NCI-H2171 (cell line): ENCODE results near the gene CXCL12.
A peak's percentile ranks its signal among the peaks of the same experiment; 100 is the strongest.

Experiments
- DNase-seq: peaks from one replicate; lab custom pipeline; 2025; lab: John Stamatoyannopoulos, UW

Gene CXCL12

GRCh38 chr10:44399659-44400451, 15.0 kb upstream of the CXCL12 start:
- DNase-seq = no peak

DNA sequence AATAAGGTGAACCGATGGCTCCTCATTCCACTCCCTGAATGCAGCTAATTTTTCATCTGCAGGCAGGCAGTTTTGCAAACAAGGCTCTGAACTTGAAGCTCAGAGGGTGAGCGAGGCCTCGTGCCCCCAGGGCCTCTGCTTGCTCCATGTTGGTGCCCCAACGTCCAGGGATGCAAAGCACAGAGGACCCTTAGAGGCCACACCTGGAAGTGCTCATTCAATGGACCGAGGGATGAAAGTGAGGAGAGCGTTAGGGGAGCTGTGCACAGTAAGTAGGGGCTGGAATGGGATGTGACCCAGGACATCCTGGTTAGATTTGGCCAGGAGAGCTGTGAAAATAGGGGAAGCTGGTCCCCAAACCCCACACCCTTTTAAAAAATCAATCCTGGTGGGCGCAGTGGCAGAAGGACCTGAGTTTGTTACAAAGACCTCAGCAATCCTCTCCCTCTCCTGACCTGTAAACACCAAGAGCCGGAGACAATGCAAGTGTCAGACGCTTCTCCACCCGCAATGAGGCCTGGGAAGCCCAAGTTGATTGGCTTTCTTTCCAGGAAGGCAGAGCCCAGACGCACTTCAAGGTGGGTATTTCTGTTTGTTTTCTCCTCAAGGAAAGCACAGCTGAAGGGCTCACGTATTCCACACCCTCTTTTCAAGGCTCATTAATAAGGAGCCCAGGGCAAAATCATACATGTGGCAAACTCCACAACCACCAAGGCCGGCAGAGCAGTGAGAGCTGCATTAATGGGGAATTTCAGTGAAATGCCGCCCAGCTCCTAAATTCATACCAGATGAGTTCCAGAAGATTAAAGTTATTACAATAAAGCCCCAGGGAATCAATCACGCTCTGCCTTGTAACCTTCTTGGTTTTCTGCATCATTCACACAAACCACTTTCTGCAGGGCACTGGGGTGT, 14.1 kb upstream of the CXCL12 start:
- DNase-seq = no peak

DNA sequence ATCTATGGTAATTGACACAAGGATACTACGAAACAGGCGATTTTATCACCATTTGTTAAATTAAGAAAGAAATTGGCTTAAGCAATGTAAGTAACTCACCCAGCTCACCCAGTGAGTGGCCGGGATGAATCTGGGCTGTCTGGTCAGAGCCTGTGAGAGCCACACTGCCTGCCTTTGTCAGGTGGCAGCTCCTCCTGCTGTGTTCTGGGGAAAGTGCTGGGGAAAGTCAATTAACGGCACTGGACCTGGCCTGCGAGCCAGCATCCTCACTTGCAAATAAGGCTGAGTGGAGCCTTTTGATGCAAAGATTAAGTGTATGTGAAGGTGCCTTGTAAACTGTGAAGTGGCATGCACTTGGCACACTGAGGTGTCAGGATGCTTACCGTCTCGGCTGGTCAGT, 13.4 kb upstream of the CXCL12 start:
- no peak for DNase-seq

DNA sequence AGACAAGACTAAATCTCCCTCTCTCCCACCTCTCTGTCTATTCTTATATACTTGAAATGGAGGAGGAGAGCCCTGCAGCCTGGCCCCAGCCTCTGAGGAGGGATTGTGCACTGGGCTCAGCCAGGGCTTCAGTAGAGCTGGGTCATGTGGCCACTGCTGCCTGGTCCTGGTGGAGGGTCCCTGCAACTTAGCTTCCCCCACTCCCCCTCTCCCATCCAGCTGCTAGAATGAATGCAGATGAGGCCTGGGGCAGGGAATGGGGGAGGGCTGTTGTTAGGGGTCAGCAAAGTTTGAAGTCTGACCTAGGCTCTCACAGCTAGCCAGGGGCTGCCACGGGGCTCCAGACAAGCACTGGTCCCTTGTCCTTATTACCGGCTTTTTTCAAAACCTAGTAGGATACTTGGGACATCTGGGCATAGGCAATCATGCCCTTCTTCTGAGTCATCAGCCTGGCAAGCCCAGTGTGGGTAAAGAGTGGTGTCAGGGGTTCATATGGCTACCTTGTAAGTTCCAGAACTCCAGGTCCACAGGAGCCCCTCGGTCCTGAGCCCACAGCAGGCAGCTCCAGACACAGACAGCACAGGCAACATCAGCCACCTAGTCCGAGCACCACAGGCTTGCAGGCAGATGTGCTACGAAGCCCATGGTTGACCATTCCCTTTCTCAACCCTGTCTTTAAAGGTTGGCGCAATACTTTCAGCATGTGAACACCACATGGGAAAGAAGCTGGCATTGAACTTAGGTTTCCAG, 12.8 kb upstream of the CXCL12 start:
- DNase-seq = no peak

DNA sequence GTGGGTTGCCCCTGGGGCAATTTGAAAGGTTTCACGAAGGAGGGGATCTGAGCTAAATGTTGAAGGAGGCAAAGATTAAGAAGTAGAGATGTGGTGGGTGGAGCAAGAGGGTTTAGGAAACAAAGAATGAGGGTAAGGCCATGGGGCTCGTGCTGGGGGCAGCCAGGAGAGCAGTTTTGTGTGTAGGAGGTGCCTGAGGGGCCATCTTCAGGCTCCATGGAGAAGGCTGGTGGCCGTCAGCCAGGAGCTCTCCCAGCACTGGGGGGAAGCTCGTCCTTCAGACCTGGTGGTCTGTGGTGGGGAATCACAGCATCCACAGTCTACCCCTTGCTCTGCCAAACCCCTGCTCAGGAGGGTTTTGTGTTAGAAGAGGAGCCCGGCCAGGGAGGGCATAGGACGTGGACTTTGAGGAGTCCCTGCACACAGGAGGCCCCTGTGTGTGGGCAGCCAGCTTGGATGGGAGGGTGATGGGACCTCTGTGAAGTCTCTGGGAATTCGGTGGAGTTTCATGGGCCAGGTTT, 11.8 kb upstream of the CXCL12 start:
- no peak for DNase-seq

- DNase-seq = no peak
Observed at GRCh38 chr10:44395902-44396670, 11.2 kb upstream of the CXCL12 start.

DNA sequence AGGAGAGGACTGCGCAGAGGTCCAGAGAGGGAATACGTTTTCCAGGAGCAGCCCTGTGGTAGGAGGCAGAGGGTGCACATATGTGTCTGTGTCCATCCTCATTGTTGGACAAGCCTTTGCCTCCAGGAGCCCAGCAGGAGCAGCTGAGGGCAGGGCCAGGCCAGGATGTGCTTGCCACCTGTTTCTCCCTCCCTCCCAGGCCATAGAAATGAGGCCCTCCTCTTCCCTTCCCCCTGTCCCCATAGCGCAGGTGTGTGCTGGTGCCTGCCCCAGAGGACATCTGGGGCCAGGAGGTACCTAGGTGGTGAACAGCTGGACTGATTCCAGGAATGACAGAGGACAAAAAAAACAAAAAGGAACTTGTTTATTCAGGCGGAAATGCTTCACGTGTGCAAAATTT, 10.5 kb upstream of the CXCL12 start:
- DNase-seq = peak; percentile 76

GRCh38 chr10:44394696-44395381, 9.9 kb upstream of the CXCL12 start:
- DNase-seq = no peak

DNA sequence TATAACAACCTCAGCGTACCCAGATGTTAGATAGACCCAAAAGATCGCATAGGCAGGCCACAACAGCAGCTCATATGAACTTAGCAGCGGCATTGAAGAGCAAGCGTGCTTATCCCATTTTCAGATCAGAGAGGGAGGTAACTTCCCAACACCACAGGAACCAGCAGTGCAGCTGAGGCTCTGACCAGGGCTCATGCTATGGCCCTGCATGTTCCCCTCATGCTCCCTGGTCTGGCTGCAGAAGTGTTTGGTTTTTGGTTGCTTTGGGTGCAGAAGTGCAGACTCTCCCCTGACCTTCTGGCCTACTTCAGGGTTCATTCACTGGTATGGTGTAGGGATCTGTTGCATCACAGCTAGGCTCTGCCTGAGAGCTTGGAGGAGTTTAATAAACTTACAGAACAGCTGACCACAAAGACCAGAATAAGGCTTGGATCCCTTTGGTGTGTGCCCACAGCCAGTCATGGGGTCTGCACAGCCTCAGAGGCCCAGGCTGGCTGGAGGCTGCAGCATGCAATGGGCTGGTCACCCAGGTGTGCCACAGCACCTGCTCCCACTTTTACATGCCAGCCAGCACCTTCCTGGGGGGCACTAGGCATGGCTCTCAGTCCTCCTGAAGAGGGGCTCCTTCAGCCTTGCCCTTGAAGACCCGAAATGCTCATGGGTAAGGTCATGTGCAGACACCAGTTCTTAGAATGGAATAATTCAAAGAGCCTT, 9.1 kb upstream of the CXCL12 start:
- no peak for DNase-seq

DNA sequence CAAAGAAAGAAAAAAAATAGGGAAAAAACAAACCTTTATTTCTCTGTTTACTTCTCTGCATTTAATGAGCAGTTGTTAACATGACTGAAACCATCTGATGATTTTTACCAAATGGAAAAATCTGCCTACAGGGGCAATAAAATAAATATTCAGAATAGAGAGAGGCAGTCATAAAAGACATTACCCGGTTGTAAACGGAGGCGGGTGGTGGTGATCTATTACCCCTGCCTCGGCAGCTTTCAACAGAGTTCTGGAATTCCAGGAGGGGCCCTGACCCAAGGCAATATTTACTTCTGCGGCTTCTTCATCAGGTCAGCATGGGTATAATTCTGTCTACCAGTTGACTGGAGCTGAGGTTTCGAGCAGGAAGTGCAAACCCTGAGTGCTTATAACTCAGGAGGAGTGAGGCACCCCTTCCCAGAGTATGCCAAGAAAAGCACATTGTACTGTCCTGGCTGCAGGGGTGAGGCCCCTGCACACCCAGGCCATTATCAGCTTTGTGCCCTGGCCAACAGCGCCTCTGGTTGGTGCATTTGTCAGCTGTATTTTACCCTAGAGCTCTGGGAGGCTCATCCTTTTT, 8.2 kb upstream of the CXCL12 start:
- no peak for DNase-seq

GRCh38 chr10:44392420-44392819, 7.5 kb upstream of the CXCL12 start:
- DNase-seq = no peak

GRCh38 chr10:44391981-44392380, 7.1 kb upstream of the CXCL12 start:
- no peak for DNase-seq

- no peak for DNase-seq
Observed at GRCh38 chr10:44390585-44391072, 5.7 kb upstream of the CXCL12 start.

GRCh38 chr10:44389556-44389955, 4.7 kb upstream of the CXCL12 start:
- DNase-seq = no peak

DNA sequence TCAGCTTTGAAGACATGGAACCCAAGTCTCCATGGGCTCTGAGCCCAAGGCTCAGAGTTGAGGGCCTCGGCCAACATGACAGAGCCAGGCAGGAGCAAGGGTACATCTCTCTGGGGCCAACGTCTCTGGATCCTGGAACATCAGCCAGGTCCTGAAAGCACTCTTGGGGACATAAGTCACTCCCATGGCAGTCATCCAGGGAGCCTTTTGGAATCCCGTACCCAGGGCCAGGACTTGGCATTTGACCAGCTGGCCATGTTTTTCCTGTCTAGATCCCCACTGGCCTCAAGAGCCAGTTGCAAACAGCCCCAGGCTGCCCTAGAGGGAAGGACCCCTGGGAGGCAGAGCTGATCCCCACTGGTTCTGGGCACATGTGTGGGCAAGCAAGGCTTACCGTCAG, 4.3 kb upstream of the CXCL12 start:
- DNase-seq = no peak

DNA sequence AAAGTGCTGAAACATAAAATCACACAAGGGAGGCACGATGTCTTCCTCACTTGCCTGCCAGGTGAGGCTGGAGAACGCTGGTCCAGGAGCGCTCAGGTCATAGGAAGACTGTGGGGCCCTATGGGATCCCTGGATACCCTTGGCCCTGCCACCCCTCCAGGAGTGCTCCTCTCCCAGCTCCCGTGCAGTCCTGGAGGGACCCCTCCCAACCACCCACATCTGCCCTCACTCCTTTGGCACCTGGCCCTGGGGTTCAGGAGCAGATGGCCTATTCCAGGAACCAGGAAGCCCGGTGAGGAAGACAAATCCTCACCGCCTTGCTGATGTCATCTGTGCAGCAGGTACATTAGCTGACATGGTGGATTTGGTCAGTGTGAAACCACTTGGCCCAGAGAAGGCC, 3.7 kb upstream of the CXCL12 start:
- DNase-seq = no peak

- no peak for DNase-seq
Observed at GRCh38 chr10:44387853-44388251, 3.0 kb upstream of the CXCL12 start.

DNA sequence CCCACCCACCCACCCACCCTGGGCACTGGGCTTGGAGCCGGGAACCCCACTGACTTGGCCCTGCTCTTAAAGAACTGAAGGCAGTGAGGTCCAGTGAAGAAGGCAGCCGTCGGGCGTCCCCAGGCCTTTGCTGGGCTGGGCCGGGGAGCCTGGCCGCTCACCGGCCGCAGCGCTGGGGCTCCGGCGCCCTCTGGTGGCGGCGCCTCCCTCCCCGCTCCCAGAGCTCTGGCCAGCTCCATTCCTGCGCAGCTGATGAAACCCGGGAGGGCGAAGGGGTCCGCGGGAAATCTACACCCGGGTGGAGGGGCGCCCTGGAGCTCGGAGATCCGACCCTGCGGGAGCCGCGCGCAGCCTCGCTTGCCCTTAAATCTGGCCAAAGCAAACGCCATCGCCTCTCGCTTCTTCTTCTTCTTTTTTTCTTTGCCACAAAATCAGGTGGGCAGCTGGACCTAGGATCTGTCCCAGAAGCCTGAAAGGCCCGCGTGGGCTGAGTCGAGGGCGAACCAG, 1.7 kb upstream of the CXCL12 start:
- DNase-seq = no peak

DNA sequence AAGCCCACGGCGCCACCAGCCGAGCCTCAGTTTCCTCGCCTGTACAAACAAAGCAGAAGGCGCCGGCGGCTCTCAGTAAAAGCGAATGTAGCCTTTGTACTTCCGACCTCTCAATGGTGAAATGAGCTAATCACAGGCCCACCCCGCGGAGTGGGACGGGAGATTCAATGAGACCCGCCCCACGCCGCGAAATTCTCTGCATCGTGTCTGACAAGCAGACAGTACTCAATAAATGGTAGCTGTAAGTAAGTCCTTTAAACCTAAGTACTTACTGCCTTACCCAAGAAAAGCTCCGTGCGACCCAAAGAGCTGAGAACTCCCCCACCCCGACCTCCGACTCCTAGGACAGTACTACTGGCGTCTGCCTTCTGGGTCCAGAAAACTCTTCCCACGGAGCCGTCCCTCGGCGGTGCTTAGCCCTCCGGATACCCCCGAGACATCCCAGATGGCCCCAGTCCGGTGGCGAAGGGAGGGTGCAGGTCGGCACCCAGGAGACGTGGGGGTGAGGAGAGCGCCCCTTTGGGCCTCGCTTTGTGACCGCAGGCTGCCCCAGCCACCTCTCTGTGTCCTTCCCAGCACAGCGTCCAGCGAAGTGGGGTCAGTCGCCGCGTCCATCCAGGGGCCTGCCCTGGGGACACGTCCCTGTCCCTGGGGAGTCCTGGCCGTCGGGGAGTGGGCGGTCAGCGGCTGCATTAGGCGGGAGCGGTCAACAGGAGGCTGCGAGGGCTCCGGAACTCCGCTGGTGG, 972 bp upstream of the CXCL12 start:
- no peak for DNase-seq
